NCI-H345 (cell line): Measurements from ENCODE around the gene TTLL11.

Experiments
- DNase-seq: peaks from one replicate; lab custom pipeline; 2025; lab: John Stamatoyannopoulos, UW

TTLL11 gene

DNA sequence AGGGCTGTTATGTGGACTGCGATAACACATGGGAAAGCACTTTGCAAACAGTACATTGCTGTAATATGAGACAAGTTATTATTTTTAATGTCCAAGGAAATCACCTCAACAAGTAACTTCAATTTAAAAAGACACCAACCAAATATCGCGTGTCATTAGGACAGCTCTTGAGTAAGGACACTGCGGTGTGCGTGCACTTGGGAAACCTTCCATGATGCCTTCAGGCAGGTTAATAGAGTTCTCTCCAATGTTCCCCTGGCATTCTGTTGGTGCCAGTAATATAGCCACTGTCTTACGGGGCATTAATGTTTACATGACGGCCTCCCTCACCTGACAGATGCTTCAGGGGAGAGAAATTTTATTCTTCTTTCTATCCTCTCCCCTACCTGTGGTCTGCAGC lies 42.9 kb downstream of the TTLL11 start:
- DNase-seq, result no peak

DNA sequence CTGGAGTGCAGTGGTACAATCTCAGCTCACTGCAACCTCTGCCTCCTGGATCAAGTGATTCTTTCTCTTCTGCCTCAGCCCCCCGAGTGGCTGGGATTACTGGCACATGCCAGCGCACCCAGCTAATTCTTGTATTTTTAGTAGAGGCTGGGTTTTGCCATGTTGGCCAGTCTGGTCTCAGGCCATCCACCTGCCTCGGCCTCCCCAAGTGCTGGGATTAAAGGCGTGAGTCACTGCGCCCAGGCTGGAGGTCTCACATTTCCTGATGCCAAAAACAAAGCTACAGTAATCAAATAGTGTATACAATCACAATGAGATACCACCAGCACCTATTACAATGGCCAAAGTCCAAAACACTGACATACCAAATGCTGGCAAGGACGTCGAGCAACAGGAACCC lies 51.1 kb downstream of the TTLL11 start:
- no peak for DNase-seq

GRCh38 chr9:122040561-122041242 lies 52.4 kb downstream of the TTLL11 start:
- DNase-seq, result no peak

DNA sequence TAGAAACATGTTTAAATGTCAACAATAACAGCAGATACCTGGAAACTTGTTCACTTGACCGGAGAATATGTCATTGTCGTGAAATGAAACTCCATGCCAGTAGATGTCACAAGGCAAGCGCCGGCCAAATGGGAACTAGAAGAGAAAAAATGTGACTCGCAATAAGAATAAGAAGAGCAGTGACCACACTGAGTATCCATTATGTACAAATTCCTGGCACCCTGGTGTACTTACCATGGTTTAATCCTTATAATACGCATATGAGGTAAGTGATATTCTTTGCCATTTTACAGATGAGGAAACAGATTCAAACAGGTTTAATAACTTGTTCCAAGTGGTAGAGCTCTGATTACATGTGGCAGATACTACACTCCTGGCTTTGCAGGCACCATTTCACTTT lies 53.9 kb downstream of the TTLL11 start:
- no peak for DNase-seq

GRCh38 chr9:122036988-122037387 lies 56.1 kb downstream of the TTLL11 start:
- DNase-seq, result no peak

GRCh38 chr9:122036408-122036807 lies 56.7 kb downstream of the TTLL11 start:
- DNase-seq, result no peak

- DNase-seq, result no peak
These were observed 59.2 kb downstream of the TTLL11 start for GRCh38 chr9:122033775-122034373.

DNA sequence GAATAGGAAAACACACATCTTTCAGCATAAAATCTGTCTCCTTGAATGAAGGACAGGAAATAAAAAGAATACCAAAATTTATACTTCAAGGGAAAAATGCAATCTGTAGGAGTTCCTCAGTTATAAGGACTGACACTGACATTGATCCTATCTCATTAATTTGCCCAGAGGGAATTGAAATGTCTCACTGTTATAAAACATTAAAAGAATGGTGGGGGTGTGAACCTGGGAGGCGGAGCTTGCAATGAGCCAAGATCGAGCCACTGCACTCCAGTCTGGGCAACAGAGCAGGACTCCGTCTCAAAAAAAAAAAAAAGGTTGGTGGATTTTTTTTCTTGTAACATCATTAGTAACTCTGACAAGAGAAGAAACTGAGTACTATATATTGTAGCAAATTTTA lies 60.8 kb downstream of the TTLL11 start:
- DNase-seq, result no peak

DNA sequence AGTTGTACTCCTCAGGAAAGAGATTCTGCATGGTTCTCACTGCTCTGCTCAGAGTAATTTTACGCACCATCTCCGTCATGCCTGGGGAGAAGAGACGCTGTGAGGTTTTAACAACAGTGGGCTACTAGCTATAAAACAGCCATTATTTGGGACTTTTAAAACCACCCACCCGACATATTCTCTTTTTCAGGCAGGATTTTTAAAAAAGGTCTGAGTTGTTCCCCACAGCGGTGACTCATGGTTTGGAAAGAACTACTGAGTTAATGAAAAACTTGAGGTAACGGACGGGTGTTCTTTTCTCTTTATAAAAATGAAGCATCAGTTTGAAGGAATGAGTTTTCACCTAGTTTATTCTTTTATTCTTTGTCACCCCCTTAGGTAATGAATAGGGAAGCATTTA lies 61.3 kb downstream of the TTLL11 start:
- DNase-seq, result no peak

DNA sequence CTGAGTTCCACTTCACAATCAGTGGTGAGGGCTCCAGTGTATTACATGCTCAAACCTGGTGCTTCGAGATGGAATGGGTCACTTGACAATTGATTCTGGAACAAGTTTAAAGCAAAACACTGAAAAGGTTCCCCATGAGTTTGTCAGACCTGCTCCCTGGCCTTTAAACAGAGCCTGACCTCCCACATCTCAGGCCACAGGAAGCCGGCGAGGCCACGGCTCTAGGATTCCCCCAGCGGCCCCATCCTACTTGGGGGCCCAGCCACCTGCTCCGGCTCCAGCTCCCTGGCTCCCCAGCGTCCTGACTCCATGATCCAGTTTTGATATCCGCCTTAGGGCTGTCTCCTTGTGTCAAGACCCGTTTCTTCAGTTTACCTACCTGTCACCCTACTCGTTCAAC lies 62.0 kb downstream of the TTLL11 start:
- no peak for DNase-seq

DNA sequence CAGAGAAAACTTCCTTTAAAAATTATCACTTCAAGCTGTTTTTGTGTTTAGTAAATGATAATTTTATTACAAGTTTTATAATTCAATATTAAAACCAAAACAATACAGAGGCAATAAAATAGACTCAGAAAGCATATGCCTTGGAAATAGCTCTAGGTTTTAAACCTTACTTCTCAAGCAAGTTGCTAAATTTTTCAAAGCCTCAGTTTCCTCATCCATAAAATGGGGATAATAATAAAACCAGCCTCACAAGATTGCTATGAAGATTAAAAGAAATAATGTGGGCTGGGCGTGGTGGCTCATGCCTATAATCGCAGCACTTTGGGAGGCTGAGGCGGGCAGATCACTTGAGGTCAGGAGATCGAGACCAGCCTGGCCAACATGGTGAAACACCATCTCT lies 62.8 kb downstream of the TTLL11 start:
- DNase-seq, result no peak

- no peak for DNase-seq
These were observed 63.2 kb downstream of the TTLL11 start for GRCh38 chr9:122029898-122030297.

- no peak for DNase-seq
These were observed 65.0 kb downstream of the TTLL11 start for GRCh38 chr9:122028089-122028488.

- DNase-seq, result no peak
These were observed 72.7 kb downstream of the TTLL11 start for GRCh38 chr9:122020398-122020797.

- DNase-seq, result no peak
These were observed 76.4 kb downstream of the TTLL11 start for GRCh38 chr9:122016744-122017143.

DNA sequence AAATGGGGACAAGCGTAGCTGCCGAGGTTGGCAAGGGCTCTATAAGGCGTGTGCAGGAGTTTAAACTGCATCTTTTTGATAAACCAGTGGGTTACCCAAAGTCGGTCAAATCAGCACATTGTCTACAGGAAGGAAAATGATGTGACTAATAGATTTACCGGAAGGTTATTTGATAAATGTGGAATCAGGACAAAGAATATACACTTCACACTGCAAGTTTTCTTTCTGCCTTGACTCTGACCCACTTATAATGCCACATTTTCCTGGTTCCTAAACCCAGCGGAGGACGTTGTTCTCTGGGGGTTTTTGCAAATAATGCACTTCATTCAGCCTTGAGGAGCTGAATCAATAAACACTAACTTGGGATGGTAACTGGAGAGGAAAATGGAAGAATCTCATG lies 76.8 kb downstream of the TTLL11 start:
- no peak for DNase-seq

DNA sequence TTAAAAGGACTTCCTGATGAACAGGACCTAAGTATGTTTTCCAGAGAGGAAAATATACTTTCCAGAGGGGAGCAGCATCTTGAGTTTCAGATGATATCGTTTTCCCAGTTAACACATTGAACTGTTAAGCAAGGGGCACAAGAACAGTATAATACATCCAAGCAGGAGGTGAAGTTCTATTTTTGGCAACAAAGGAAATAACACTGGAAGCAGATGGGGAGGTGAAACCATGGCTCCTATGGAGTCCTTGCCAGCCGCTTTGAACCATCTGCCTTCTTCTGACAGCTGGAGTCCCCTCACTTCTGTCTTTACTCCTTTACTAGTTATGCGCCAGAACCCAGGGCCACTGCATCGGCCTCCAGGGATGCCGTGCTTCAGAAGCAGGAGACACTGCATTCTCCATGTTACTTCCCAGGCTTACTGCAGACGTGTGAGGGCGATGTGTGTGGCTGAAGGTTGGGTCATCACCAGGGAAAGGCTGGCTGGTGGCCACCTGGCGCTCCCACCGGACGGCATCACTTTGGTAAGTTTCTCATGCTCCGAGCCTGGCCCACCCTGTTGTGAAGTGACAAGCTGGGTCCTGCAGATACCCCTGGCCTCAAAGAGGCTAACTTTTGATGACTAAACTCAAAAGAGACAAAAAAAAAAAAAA lies 77.8 kb downstream of the TTLL11 start:
- no peak for DNase-seq

GRCh38 chr9:122011818-122012498 lies 81.2 kb downstream of the TTLL11 start:
- DNase-seq, result no peak

DNA sequence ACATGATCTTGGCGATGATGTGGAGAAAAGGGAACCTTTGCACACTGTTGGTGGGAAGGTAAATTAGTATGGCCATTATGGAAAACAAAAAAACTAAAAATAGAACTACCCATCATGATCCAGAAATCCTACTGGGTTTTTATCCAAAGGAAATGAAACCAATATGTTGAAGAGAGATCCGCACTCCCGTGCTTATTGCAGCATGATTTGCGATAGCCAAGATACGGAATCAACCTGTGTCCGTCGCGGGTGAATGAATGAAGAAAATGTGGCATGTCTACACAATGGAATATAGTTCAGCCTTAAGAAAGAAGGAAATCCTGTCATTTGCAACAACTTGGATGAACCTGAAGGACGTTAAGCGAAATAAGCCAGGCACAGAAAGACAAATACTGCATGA lies 84.5 kb downstream of the TTLL11 start:
- no peak for DNase-seq

DNA sequence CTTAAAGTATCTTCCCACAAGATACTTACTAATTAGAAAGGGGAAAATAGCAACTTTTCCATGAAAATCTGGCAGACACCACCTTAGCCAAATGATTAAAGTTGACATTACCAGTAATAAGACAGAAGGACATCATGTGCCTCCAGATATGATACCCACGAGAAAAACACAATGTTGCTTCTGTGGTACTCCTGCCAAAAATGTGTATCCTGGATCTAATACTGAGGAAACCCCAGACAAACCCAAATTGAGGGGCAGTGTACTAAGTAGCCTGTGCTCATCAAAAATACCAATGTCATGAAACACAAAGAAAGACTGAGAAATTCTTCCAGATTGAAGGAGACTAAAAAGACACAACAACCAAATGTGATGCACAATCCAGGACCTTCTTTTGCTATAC lies 85.3 kb downstream of the TTLL11 start:
- DNase-seq, result no peak

- no peak for DNase-seq
These were observed 87.5 kb downstream of the TTLL11 start for GRCh38 chr9:122005597-122005996.

DNA sequence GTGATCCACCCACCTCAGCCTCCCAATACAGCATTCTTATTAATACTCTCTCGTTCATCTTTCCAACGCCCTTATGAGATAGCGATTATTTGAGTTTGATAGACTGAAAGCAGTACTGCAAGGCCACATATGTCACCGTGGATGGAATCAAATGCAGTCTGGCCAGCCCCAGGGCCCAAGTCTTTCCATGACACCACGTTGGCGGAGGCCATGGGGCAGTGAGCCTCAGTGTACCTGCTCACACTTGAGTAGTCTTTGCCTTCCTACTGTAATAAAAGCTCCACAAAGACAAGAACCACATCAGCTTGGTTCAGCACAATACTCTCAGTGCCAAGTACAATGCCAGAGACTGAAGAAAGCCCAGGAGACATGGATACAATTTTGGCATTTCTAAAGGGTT lies 88.5 kb downstream of the TTLL11 start:
- DNase-seq, result no peak
